GM19043 (cell line): ENCODE results near the gene SVOPL.
A peak's percentile ranks its signal among the peaks of the same experiment; 100 is the strongest.
"Not testable (repeated sequence)": the region's sequence is repeated elsewhere in the genome, so short reads cannot be mapped to it uniquely, and the experiment has no call there.

Experiments
- ATAC-seq: cut with Tn5 transposase; IDR thresholded peaks from one replicate; pipeline ENCODE4 v1.9.1; 2021; ENCODE audit warnings: low read depth; ENCODE audit not compliant: unreplicated experiment

The SVOPL gene, protein sequence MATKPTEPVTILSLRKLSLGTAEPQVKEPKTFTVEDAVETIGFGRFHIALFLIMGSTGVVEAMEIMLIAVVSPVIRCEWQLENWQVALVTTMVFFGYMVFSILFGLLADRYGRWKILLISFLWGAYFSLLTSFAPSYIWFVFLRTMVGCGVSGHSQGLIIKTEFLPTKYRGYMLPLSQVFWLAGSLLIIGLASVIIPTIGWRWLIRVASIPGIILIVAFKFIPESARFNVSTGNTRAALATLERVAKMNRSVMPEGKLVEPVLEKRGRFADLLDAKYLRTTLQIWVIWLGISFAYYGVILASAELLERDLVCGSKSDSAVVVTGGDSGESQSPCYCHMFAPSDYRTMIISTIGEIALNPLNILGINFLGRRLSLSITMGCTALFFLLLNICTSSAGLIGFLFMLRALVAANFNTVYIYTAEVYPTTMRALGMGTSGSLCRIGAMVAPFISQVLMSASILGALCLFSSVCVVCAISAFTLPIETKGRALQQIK

DNA sequence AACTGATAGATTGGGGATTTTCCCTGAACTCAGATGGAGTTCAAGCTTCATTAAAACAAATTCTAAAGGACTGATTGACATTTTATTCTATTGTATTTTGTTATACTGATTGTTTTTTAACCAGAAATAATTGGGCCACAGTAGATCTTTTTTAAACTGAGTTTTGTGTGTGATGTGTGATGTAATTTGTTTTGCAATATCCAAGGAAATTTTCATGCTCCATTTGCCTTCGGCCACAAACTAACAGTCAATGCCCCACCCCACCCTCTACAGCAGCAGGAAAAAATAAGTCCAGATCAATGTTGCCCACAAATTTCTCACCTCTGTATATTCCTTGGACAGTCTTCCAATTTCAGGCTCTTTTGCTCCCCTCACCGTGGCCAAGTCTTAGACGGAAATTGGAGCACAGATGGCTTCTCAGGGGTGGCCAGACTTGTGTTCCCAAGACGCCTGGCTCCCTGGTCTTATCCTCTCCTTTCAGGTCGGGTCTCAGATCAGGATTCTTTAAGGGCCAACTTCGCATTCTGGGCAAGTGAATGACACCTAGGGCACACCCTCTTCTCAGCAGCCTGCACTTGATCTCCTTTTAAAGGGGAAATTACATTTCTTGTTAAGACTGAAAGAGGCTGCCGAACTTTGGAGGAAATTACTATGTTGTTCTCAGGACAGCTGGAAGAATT, at the start of gene SVOPL:
SVOPL (minus strand) TSS at position 506 of the 680 bp plus-strand sequence. CDS start 22,317 bp downstream, outside the sequence.
- no peak for ATAC-seq

DNA sequence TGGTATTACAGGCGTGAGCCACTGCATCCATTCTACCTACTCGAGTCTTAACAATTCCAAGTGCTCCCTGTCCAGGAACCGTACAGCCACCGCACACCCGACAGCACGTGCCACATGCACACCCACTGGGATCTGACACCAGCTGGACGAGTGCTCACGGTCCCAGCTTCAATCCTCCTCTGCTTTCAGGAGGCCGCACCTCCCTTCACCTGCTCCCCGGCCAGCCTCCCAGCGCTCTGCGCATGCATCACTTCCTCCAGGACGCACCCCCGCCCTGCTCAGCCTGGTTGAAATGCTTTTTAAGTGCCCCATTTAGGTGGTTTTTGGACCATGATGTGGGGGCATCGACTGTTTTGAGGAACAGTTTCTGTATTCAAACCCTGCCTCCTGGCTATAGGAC, 49.3 kb upstream of the SVOPL start:
- no peak for ATAC-seq

DNA sequence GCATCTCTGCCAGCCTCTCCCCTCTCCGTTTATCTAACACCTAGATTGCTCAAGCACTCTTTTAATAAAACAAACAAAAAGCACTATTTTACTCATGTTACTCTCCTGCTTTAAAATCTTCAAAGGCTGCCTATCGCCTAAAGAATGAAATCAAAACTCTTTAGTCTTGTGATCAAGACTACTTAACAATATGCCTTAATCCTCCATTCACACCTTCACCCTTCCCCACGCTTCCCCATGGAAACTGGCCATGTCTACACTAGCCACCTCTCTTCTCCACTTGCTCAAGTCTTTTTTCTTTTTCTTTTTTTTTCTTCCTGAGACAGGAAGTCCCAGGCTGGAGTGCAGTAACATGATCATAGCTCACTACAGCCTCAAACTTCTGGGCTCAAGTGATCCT, 48.8 kb upstream of the SVOPL start:
- ATAC-seq: no peak

DNA sequence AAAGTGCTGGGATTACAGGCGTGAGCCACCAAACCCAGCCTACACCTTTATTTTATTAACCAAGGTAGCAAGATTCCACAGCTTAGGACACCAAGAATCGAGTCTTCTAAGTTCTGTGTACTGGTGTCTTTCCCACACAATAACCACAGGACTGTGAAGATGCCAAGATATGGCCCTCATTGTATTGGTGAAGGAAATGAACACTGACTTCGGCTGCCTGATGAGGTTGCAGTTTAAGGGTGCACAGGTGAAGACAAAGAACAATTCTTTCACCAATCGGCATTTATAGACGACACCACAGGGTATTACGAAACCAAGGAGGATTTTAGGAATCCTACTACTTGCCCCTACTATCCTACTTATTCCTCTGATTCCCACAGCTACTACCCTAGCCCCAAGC, 47.5 kb upstream of the SVOPL start:
- ATAC-seq: no peak

DNA sequence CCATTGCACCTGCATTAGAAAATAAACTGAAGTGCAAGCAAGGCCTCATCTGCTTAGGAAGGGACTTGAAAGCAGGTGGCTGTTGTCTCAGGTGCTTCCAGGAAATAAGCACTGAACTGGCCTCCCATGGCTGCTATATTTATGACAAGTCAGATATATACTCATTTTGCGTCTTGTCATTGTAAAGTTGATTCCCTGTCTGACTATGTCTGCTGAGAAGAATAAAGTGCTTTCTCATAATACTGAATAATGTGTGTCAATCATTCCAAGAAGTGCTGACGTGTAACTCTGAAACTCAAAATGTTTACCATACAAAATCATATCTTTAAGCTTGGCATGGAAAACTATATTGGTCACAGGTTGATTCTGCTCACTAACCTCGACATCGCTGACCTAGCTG, 44.9 kb upstream of the SVOPL start:
- ATAC-seq: no peak

DNA sequence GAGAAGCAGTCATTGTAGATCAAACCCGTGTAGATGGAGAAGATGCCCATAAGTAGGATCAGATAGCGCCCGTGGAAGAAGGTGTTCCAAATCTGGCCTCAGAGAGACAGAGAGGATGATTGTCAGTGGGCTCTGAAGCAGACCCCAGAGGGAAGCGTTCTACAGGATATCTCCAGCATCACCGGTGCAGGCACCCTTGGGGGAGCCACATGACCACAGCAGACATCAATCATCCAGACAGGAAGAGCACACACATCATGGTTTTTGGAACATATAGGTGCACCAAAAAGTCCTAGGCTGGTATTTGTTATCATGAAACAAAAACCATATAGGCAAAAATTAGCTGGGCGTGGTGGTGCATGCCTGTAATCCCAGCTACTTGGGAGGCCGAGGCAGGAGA, 44.0 kb upstream of the SVOPL start:
- no peak for ATAC-seq

DNA sequence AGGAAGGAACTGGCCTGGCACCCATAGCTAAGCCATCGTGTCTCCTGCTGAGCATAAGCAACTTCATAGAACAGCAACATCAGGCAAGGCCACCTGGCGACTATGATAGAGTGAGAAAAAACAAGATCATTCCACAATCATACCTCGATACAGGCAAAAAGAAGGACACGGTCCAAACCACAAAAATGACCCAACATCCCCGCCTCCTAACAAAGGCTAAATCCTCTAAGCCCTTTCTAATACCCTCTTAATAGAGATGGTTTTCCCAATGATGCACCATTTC, 40.2 kb upstream of the SVOPL start:
- no peak for ATAC-seq

DNA sequence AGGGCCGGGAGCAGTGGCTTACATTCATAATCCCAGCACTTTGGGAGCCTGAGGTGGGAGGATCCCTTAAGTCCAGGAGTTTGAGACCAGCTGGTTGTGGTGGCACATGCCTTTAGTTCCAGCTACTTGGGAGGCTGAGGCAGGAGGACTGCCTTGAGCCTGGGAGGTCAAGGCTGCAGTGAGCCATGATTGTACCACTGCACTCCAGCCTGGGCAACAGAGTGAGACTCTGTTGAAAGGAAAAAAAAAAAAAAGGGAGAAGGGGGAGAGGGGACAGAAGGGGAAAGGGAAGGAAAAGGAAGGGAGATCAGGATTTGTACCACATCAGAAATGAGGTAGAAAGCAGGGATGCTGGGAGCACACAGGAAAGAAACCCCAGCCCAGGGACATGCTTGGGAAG, 38.7 kb upstream of the SVOPL start:
- ATAC-seq: no peak

DNA sequence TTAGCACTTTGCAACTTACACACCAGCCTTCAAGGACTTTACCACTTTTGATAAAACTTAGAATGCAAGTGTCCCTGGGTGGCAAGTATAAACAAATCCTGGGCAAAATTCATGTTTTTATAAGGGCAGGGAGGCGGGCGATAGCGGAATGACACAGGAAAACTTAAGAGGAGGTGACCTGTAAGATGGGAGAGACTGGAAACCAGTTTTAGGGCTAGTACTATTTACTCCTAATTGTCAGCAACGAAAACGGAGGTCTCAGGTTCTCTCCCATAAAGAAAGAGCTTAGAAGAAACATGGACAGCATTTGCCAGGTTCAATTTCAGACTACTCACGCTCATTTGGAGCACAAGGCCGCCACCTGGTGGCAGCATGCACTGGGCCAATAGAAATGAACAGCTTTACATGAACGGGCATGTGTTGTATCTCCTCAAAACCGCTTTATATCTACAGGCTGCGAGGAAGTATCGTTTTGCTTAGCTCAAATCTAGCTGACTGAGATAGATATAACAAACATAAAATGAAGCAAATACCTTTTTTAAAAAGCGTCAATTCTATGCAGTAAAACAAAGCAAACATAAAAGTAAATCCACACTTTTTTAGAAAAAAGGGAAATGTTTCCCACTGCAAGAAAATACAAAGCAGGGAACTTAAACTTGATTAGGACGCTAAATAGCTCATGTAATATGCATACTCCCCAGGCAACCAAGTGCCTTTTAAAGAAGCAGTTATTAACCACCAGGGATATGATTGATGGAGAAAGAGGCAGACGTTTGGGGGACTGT, 37.6 kb upstream of the SVOPL start:
- peak; percentile 88 for ATAC-seq

DNA sequence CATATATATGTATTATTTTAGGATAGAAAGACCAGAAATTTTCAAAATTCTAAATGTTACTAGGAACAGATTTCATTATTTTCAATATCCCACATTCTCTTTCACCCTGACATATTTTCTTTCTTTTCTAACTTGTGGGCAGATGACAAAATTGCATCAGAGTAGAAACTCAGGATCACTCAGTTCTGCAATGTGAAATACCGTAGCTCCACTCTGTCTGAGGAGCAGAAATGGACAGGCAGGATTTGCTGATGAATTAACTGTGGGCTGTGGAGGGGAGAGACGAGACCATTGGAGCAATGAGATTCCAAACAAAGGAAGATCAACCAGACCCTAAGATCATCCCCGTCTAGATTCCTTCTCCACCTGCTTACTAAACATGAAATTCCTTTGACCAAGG, 37.0 kb upstream of the SVOPL start:
- ATAC-seq: no peak

DNA sequence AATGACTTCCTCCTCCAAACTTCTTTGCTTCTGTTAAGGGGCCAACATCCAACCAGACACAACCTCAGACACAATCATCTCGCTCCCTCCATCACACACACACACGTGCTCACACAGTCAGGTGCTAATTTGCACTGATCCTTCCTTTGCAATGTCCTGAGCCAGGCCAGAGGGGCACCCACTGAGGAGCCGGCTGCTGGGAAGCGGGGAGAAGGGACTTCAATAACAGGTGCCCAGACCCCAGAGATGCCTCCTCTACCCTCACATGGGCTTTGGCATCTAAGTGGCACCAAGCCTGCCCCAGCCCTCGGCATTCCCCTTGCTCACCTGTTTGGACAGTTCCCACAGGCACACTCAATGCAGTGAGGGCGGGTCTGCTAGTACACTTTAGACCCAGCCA, 34.2 kb upstream of the SVOPL start:
- no peak for ATAC-seq

DNA sequence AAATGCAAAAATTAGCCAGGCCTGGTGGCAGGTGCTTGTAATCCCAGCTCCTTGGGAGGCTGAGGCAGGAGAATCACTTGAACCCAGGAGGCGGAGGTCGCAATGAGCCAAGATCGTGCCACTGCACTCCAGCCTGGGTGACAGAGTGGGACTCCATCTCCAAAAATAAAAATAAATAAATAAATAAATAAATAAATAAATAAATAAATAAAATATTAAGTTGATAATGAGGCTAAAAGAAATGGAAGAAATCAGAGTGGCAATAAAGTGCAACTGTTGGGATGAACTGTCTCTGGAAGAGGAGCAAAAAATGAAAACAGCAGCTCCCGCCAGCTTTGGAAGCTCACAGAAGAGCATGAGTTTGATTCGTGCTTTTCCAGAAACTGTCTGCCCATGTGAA, 30.6 kb upstream of the SVOPL start:
- not testable (repeated sequence) for ATAC-seq

DNA sequence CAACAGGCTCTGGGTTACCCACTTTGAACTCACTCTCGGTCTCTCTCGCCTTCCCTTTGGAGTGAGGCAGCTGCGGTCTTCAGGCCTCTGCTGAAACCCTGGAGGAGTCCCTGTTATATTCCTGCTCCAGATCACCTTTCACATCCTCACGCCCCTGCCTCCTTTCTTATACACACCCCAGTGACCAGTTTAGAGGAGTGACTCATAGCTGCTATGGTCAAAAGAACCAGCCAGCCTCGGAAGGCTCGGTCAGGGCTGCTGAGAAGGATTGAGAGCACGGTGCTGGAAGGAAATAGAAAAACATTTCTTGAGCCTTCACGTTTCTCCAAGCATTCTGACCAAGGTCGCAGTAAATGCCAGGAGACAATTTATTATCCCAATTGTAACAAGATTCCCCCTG, 28.3 kb upstream of the SVOPL start:
- no peak for ATAC-seq

DNA sequence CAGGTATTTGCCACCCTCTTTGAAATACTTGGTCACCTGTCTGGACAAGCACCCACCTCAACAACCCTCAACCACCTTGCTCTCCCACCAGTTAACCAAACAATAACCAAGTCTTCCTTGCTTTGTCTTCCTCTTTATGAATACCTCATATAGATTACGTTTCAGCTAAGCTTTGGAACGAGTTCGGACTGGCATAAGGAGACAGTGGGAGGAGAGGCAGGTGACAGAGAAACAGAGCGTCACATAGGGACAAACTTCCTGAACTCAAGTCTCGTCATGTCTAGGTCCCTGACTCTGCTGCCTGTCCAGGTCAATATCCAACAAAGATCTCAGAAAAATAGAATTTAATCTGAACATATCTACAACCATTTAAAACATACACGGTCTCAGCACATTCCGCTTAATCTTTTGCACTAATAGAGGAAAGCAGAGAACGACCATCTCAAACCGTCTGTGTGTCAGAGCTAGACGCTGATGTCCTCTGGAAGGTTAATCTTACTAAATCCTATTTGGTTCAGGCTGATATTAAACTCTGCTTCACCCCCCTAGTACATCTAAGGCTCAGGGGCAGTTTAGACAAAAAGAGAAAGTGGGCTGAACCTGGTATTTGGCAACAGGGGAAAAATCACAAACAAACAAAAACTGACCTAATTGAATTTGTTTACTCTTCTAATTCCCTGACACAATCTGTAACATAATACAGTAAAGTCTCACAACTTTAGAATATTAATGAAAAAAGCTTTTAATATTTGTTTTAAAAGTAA, 26.4 kb upstream of the SVOPL start:
- ATAC-seq: no peak

DNA sequence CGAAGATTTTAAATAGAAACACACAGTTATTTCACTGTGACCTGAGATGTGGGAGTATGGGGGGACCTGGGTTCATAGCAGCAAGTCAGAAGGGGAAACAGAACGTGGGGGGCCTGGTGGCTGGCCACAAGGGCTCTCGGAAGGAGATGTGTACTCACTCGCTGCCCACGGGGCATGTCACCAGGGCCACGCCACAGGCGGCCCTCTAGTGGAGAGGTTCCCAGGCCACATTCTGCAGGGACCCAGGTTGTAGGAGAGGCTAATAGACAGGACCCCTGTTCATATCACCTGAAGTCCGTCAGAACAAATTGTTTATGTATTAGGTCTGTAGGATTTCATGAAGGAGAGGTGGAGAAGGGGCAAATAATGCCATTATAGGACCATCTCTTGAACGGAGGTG, 25.1 kb upstream of the SVOPL start:
- no peak for ATAC-seq

DNA sequence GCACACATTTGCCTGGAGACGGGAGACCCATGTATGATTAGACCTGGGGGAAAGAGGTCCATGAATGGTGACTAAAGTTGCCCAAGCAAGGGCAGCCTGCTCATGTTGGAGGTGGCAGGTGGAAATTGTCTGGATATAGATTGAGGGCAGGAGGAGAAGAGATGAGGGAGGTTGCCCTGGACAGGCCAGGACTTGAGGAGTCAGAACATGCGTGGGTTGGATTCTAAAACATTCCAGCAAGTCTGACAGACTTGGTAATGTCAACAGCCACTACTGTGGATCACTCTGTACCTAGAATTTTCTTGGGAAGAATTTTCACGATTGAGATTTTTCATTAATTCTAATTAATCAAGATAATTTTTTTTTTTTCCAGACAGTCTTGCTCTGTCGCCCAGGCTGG, 19.1 kb upstream of the SVOPL start:
- ATAC-seq: no peak

DNA sequence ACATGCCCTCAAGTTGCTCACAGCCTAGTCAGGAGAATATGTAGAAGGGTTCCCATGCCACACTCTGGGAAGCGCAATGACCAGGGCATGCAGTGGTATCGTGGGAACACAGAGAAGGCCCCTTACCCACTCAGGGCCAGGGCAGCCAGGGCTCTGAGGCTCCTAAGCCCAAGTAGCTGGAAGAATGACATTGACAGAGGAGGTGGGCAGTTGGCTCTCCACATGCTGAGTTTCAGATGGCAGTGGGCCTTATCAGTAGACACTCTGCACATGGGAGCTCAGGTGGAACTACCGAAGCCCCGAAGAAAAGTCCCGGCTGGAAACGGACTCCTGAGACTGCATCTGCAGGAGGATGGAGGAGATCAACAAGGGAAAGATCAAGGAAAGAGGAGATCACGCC, 15.7 kb upstream of the SVOPL start:
- ATAC-seq: no peak

DNA sequence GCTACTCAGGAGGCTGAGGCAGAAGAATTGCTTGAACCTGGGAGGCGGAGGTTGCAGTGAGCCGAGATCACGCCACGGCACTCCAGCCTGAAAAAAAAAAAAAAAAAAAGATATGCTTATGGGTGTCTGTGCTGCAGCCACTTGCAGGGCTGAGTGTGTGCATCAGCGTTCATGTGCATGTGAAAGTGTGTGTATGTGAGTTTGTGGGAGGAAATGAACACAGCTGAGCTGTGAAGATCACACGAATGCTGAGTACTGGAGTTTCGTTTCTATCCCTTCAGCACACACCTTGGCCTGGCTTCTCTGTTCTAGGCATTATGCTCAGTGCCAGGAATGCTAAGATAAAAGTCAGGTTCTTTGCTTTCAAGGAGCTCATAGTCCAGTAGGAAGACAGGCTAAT, 12.0 kb upstream of the SVOPL start:
- no peak for ATAC-seq

DNA sequence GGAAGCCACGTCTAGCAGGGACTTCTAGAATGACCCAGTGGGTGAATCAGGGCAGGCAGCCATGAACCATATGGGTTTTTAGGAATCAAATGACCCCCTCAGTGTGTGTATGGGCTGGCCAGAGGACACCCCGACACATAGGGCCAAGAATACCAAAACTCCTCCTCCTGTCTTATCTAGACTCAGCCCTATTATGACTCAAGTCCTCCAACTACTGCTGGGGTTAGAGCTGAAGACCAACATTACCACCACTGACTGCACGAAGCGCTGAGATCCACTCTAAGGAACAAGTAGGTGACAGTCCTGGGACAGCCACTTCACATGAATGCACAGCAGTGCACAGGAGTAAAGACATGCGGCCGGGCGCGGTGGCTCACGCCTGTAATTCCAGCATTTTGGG, 11.5 kb upstream of the SVOPL start:
- no peak for ATAC-seq

DNA sequence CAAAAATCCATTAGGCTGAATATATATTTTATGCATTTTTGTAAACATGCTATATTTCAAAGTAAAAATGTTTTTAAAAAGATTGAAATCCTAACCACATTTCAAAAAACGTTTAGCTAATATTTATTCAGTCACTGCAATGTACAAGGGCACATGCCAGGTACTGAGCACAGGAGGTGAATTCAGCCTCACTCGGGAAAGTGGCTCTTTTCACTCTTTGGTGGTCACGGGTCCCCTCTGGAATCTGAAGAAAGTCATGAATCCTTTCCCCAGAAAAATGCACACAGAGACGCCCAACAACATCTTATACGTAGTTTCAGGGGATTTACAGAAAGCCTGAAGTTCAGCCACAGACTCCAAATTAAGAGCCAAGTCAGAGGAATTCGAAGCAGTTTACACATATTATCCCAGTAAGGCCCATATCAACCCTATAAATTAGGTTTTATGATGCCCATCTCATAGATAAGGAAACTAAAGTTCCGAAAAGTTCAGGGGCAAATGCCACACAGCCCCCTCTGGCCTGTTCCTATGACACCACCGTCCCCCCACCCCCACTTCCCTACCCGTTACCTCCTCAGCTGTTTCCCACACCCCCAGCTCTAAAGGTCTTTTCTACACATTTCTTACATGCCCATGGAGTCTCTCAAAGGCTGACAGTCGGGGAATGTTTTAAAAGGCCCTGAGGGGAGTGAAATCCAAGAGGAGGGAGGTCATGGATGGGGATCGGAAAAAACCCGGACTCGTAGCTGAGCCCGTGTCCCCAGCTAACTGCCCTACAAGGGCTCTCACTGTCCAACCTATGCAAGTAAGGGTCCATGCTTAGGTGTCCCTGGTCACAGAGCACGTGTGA, 9.6 kb upstream of the SVOPL start:
- no peak for ATAC-seq
